ENCODE results near the gene CELA3B. TPM values are rescaled to one million over a fixed set of nuclear protein-coding genes. Genes with fewer than 3 reads are reported as not detected.

Gene CELA3B
- total RNA-seq, 4 donors from 2014 or later: 0.66 to 47.7 (median 2.2) TPM

DNA sequence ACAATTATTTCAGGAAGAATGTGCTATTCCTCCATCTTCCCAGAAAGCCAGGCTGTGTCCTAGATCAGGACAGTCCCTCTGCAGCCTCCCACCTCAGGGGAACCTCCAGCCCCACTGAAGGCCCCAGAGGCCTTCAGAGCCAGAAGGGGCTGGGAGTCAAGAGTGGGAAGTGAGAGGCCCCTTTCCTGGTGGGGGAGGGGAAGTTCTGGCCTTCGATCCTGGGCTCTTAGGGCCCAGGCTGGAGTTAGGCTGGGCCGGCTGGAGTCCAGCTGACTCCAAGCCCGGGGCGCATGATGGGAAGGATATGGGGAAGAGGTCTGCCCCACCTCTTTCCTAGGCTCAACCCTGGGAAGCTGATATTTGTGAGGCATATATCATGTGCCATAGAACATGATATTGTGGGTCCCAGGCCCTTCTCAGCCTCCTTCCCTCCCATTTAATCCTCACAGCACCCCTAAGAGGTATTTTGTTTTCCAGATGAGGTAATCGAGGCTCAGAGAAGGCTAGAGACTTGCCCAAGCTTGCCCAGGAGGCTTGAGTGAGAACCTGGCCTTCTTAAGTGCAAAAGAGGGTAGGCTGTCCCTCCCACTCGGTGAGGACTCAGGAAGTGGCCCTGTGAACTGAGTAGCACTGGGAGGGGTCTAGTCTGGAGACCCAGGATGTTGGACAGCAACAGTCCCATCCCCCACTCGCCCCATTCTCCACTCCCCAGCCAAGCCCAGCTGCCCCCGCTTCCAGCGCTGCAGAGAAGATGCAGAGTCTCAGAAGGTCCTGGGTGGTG, 21.1 kb upstream of the CELA3B start:
- H3K36me3 ChIP-seq: no peaks in the 10 kb centered on the region
- no peak for DNase-seq (ENCODE audit: low spot score in 2 of 2)
- H3K27ac ChIP-seq: peak overlapping the region; percentile 46 to 69 (median 58)
- TF ChIP-seq POLR2A (IDR thresholded peaks at IDR 0.05) (no peak), EP300 (IDR thresholded peaks at IDR 0.05) (peak in 1 of 2 donors; percentile 20)
- peaks cover 0 to 25% (median 13%) of the 10 kb centered on the region in 4 donors for H3K4me1 ChIP-seq
- H3K9me3 ChIP-seq: no peaks in the 10 kb centered on the region
- H3K27me3 ChIP-seq: no peaks in the 10 kb centered on the region
- 55 to 61% methylated on average over 6 to 9 of the region's 9 CpGs for whole genome bisulfite sequencing, 2 donors
- H3K4me3 ChIP-seq: no peak overlapping the region

DNA sequence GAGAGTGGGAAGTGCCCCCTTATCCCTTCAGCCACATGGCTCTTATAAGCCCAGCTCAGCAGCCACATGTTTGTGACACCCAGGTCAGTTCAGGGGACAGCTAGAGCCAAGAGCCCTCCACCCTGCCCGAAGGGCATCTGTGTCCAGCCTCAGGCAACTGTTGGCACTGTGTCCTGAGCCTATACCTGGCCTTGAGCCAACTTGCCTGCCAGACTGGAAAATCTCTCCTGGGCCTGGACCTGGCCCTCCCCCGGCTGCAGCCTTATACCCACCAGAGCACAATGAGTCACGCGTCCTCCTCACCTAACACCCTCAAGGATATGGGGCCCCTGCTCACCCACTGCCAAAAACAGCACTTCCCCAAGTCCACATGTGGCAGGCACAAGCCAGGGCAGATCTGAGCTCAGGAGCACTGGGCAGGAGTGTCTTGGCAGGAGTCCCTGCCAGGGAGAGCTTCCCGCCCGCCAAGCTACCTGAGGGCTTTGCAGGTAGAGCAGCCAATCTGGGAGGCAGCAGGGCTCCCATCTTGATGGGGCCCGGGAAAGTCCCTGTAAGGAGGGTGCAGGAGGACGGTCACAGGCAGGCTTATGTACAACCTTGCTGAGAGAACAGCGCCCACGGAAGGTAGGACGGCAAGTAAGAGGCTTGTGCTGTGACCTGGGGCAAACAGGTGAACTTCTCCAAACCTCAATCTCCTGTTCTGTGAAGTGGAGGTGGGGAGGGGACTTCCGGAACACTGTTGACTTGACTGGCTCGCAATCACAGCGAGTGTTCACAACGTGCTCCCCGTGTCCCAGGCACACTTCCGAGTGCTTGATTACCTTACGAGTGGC, 19.9 kb upstream of the CELA3B start:
- TF ChIP-seq EP300 (IDR thresholded peaks at IDR 0.05) (no peak), POLR2A (IDR thresholded peaks at IDR 0.05) (no peak)
- TF ChIP-seq, protein P1, sequence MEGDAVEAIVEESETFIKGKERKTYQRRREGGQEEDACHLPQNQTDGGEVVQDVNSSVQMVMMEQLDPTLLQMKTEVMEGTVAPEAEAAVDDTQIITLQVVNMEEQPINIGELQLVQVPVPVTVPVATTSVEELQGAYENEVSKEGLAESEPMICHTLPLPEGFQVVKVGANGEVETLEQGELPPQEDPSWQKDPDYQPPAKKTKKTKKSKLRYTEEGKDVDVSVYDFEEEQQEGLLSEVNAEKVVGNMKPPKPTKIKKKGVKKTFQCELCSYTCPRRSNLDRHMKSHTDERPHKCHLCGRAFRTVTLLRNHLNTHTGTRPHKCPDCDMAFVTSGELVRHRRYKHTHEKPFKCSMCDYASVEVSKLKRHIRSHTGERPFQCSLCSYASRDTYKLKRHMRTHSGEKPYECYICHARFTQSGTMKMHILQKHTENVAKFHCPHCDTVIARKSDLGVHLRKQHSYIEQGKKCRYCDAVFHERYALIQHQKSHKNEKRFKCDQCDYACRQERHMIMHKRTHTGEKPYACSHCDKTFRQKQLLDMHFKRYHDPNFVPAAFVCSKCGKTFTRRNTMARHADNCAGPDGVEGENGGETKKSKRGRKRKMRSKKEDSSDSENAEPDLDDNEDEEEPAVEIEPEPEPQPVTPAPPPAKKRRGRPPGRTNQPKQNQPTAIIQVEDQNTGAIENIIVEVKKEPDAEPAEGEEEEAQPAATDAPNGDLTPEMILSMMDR (IDR thresholded peaks at IDR 0.05): no peak
- H3K27me3 ChIP-seq: no peaks in the 10 kb centered on the region
- H3K27ac ChIP-seq: peak overlapping the region in 2 of 4 donors; percentile 8 to 69
- H3K4me1 ChIP-seq: peaks cover 0 to 25% (median 13%) of the 10 kb centered on the region in 4 donors
- no peak overlapping the region for H3K4me3 ChIP-seq
- H3K36me3 ChIP-seq: no peaks in the 10 kb centered on the region
- WGBS, 2 donors: 79 to 82% methylated on average over 16 of the region's 18 CpGs
- no peaks in the 10 kb centered on the region for H3K9me3 ChIP-seq
- no peak for DNase-seq (ENCODE audit: low spot score in 2 of 2)

DNA sequence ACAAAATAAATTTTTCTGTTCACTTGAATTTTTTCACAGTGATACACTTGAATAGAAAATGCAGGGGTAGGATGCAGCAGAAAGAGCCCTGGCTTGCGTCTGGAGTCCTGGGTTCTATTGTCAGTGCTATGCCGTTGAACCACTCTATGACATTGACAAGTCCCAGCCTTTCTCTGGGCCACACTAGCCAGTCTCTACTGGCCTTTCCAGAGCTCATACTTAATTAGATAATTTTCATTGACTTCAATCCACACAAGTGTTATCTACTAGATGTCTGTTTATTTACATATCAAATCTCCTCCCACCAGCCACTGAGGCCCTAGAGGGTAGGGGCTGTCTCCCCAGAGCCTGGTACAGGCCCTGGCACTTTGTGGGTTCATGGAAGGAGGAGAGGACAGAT, 15.5 kb upstream of the CELA3B start:
- Histone ChIP-seq H3K4me3 (no peak overlapping the region), H3K9me3 (no peaks in the 10 kb centered on the region), H3K4me1 (peaks cover 0 to 19% (median 11%) of the 10 kb centered on the region in 4 donors), H3K27ac (no peak overlapping the region), H3K36me3 (no peaks in the 10 kb centered on the region), H3K27me3 (no peaks in the 10 kb centered on the region)
- WGBS, 2 donors: 85 to 87% methylated on average over 2 of the region's 2 CpGs
- TF ChIP-seq EP300 (IDR thresholded peaks at IDR 0.05): no peak
- TF ChIP-seq, protein P1 (IDR thresholded peaks at IDR 0.05): no peak
- no peak for TF ChIP-seq POLR2A (IDR thresholded peaks at IDR 0.05)
- DNase-seq (ENCODE audit: low spot score in 2 of 2): no peak

DNA sequence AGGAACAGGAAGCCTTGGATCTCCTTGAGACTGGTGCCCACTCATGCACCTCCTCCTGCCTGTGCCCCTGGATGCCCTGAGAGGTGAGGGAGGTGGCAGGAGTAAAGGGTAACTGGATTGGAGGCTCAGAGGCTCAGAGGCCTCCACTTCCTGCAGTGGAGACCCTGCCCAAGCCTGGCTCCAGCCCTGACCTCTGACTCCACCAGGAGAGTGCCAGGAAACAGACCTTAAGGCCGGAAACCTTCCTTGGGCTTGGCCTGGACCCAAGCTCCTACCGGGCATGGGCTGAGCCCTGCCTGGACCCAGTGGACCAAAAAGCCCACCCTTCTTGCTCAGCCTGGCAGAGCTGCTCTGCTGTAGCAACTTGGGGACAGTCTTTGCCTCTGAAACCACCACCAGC, 15.0 kb upstream of the CELA3B start:
- WGBS, 2 donors: no CpG with 5 or more reads among the region's 2 CpGs
- peak overlapping the region in 1 of 4 donors; percentile 21 for H3K27ac ChIP-seq

DNA sequence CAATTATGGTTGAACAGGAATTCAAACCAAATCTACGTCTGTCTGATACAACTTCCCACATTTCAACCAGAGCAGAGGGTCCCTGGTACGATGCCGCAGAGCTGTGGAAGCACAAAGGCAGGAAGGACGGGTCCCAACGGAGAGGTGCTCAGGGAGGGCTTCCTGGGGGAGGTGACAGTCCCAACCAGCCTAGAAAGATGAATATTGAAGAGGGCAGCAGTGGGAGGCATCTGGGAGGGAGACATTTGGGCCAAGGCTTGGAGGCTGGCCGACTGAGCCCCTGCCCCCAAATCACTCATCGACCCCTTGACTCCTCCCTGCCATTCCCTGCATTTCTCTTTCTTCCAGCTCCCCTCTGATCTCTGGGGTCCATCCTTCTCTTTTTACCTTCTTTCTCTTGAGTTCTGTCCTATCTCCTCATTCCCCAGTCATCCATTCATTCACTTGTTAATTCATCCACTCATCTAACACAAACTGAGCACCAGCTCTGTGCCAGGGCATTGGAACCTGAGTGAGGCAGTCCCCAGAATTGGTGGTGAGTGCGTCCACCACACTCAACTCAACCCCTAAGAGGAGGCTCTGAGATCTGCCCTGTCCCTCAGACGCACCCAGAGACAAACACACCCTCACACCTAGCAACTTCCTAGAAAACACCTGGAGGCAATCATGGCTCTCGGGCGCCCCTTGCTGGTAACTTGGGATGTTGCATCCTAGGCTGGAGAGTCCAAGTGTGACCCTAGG, 13.2 kb upstream of the CELA3B start:
- H3K27me3 ChIP-seq: no peaks in the 10 kb centered on the region
- H3K4me3 ChIP-seq: no peak overlapping the region
- H3K4me1 ChIP-seq: peaks cover 0 to 5% (median 2%) of the 10 kb centered on the region in 4 donors
- no peaks in the 10 kb centered on the region for H3K9me3 ChIP-seq
- WGBS, 2 donors: 45 to 50% methylated on average over 11 of the region's 11 CpGs
- H3K36me3 ChIP-seq: no peaks in the 10 kb centered on the region
- peak; percentile 76 to 91 for DNase-seq (ENCODE audit: low spot score in 2 of 2)
- peak overlapping the region in 1 of 4 donors; percentile 21 for H3K27ac ChIP-seq
- TF ChIP-seq EP300 (IDR thresholded peaks at IDR 0.05): peak in 1 of 2 donors; percentile 65
- no peak for TF ChIP-seq POLR2A (IDR thresholded peaks at IDR 0.05)
- TF ChIP-seq, protein P1 (IDR thresholded peaks at IDR 0.05): peak; percentile 86 to 93 (median 88)

More for the DNA sequence above, 15.0 kb upstream of the CELA3B start:
- no peaks in the 10 kb centered on the region for H3K9me3 ChIP-seq
- H3K36me3 ChIP-seq: no peaks in the 10 kb centered on the region
- H3K27me3 ChIP-seq: no peaks in the 10 kb centered on the region
- H3K4me1 ChIP-seq: peaks cover 0 to 14% (median 6%) of the 10 kb centered on the region in 4 donors
- TF ChIP-seq, protein P1 (IDR thresholded peaks at IDR 0.05): no peak
- no peak for TF ChIP-seq EP300 (IDR thresholded peaks at IDR 0.05)
- no peak for TF ChIP-seq POLR2A (IDR thresholded peaks at IDR 0.05)
- no peak for DNase-seq (ENCODE audit: low spot score in 2 of 2)
- no peak overlapping the region for H3K4me3 ChIP-seq
